UCSD-AML1 (cell line): ENCODE results near the gene PHOX2A.

ENCODE experiments used
- DNase-seq: peaks from one replicate; lab custom pipeline; 2025; ENCODE audit not compliant: unreplicated experiment; lab: John Stamatoyannopoulos, UW

Gene PHOX2A

DNA sequence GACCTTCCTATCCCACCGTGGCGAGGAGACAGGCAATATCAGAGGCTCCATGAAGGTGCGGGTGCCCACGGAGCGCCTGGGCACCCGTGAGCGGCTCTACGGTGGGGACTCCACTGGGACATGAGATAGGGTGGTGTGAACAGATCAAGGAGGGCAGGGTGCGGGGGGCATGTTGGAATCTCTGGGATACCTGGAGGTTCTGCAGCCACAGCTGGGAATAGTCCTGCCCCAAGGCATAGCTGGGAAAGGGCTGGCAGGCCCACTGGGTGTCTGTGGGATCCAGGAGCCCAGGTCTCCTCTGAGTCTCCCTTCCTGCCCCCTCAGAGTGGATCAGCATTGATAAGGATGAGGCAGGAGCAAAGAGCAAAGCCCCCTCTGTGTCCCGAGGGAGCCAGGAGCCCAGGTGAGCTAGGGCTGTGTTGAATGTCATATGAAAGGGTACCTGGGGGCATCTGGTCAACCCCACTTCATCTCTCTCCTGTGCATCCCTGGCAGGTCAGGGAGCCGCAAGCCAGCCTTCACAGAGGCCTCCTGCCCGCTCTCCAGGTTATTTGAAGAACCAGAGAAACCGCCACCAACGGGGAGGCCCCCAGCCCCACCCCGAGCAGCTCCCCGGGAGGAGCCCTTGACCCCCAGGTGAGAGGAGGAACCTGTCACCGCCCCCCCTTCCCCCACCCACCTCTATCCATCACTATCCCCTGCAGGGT, 8.5 kb downstream of the PHOX2A start:
- DNase-seq = no peak

DNA sequence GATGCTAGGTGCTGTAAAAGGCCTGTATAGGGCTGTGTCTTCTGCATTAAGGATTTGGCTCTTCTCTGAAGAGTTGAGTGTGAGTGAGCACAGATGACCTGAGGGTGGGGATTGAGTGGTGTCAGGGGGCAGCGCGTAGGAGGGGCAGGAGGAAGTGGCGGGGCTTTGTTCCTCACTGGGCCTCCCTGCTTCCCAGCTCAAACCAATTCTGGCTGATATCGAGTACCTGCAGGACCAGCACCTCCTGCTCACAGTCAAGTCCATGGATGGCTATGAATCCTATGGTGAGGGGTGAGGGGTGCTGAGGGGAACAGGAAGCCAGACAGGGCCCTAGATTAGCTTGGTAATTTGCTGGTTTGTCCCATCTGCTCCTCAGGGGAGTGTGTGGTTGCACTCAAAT, 9.1 kb downstream of the PHOX2A start:
- no peak for DNase-seq

DNA sequence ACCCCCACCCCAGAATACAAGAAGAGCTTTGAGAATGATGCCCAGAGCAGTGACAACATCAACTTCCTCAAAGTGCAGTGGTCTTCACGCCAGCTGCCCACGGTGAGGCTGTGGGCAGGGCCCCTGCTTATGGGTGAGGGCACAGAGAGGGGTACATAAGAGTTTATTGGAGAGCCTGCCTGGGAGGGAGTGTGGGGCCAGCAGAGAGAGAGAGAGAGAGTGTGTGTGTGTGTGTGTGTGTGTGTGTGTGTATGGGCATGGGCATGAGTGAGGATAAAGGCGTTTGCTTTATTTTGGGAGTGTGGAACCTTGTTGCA, 9.5 kb downstream of the PHOX2A start:
- no peak for DNase-seq

DNA sequence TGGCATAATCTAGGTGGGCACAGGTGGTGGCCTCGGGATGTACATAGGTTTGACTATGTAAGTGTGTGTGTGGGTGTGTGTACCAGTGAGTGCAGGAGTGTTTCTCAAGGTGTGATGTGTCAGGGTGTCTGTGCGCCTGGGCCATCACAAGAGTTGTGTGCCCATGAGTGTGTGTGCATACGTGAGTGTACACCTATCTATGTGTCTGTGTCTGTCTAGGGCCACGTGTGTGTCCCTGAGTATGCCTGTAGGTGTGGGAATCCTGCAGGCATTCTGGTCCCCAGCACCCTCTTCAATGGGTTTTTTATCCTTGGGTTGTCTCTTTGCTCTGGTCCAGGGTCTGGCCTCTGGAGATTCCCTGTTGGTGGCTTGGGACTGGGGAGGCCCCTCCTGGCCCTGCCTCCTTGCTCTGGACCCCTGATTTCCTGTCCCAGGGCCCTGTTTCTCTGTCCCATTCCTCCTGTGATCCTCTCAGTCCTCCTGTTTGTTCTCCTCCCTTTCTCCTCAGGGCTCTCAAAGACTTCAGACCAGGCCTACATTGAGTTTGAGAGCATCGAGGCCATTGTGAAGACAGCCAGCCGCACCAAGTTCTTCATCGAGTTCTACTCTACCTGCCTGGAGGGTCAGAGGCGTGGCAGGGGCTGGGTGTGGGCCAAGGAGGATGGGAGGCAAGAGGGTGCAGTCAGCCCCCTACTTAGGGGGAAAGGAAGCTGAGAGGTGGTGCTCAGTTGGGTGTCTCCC, 10.0 kb downstream of the PHOX2A start:
- DNase-seq = no peak

DNA sequence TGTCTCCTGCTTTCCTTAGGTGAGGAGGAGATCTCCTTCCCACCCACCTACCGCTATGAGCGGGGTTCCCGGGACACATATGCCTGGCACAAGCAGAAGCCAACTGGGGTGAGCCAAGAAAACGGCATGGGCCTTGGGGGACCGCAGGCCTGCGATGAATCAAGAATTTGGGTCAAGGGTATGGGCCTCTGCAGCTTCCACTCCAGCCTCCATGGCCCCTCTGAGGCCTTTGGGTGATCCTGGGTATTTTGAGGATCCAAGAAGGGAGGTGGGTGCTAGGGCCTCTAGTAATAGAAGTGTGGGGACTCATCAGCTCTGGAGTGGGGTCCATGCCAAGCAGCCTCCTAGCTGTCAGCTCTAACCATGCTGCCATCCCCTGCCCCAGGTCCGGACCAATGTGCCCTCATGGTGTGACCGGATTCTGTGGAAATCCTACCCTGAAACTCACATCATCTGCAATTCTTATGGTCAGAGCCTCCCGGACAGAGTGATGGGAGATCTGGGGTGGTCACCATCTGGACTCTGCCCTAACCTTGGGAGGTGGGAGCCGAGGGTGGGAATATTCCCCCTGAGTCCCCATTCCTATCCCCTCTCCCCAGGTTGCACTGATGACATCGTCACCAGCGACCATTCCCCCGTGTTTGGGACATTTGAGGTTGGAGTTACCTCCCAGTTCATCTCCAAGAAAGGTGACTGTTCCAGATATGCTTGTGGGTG, 10.8 kb downstream of the PHOX2A start:
- no peak for DNase-seq

DNA sequence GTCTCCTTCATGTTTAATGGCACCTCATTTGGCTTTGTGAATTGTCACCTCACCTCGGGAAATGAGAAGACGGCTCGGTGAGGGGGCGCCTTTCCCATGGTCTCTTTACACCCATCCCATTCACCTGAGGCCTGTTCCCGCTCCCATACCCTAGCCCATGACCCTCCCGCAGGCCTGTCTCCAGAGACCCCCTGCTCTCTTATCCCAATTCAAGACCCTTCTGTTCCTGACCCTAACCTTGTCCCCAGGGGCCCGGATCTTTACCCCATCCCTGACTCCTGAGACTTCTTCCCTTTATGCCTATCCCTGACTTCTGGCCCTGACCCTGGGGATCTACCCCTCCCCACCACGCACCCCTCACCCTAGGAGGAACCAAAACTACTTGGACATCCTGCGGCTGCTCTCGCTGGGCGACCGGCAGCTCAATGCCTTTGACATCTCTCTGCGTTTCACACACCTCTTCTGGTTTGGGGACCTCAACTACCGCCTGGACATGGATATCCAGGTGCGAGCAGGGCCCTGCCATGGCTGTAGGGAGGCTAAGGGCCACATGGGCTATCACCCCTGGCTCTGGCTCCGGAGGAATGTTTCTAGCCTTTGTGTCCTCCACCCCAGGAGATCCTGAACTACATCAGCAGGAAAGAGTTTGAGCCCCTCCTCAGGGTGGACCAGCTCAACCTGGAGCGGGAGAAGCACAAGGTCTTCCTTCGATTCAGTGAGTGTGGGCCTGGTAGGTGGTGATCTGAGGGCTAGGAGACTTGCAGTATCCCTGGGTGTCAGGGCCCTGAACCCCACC, 11.5 kb downstream of the PHOX2A start:
- no peak for DNase-seq

DNA sequence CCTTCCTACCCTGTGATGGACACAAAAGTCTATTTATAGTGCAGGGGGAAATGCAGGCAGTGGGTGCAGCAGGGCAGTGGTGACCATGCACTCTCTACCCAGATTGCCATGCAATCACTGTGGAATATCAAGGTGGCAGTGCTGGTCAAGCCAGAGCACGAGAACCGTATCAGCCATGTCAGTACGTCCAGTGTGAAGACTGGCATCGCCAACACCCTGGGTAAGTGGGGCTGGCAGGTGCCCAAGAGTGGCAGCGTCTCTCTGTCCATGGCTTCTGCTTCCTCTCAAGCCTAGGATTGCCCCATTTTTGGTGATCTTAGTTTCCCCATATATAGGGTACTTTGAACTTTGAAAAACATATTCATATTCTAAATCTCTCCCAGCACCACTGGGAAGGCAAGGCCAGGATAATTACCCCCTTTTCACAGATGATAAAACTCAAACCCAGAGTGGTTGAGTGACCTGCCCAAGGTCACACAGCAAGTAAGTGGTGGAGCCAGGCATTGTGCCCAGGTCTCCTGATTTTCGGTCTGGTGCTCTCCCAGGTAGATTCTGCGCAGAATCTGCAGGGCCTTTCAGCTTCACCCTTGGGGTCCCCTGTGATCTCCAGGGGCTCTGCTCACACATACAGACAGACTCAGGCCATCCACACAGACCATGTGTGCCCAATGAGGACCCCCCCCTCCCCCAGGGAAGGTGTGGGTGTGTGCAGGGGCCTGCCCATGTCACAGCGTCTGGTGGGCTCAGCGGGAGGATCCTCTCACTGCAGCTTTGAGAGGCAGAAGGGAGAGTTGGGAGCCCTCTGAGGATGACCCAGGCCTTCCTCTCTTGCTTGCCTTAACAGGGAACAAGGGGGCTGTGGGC, 12.3 kb downstream of the PHOX2A start:
- no peak for DNase-seq

DNA sequence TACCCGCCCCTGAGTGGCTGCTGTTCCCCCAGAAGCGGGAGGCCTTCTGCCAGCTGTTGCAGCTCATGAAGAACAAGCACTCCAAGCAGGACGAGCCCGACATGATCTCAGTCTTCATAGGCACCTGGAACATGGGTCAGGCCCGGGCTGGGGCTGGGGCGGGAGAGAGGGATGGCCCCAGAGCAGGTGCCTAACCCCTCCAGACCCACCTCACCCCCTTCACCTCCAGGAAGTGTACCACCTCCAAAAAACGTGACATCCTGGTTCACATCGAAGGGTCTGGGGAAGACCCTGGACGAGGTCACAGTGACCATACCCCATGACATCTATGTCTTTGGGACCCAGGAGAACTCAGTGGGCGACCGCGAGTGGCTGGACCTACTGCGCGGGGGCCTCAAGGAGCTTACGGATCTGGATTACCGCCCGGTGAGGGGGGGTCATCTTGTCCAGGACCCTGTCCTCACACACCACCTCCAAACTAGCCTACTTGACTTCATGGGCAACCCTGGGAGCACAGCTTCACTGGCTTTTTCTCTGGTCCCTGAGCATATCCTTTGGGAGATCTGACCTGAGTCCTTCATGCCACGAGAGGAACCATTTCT, 13.1 kb downstream of the PHOX2A start:
- DNase-seq = no peak

DNA sequence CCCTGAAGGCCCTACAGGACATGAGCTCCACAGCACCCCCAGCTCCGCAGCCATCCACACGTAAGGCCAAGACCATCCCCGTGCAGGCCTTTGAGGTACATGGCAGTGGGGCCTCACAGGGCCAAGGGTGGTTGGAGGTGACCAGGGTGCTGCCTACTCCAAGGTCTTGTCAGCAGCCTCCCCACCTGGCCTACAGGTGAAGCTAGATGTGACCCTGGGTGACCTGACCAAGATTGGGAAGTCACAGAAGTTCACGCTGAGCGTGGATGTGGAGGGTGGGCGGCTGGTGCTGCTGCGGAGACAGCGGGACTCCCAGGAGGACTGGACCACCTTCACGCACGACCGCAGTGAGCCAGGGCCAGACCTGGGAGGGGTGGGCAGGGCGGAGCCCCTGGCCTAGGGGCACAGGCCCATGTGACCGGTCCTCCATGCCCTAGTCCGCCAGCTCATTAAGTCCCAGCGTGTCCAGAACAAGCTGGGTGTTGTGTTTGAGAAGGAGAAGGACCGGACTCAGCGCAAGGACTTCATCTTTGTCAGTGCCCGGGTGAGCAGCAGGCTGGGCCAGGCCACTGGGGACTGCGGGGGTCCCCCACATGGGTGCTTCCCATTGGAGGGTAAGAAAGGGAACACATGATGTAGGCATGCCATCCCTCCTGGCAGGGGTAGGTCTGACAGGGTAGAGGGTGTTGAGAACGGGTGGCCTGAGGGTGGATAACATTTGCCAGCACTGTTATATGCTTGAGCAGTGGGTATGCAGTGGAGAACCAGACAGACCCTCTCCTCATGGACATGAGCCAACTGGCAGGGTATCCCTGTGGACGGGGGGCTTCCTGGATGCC, 13.8 kb downstream of the PHOX2A start:
- no peak for DNase-seq

DNA sequence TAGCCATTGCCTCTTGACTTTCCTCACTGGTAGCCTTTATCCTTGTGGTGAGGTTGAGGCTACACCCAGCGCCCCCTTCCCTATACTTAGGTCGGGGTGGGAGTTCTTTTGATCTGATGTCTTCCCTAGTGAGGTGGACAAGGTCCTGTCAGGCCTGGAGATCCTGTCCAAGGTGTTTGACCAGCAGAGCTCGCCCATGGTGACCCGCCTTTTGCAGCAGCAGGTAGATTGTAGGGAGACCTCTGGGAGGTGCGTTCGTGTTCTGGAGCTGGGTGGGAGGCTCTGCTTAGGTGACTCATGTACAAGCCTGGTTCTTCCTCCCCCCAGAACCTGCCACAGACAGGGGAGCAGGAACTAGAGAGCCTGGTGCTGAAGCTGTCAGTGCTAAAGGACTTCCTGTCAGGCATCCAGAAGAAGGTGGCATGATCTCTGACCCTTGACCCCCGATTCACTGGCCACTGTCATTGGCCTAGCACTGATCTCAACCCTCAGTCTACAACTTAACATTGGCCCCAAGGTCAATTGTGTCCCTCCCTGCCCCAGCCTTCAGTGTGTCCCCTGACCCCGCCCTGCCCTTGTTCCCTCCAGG, 14.5 kb downstream of the PHOX2A start:
- DNase-seq = no peak

DNA sequence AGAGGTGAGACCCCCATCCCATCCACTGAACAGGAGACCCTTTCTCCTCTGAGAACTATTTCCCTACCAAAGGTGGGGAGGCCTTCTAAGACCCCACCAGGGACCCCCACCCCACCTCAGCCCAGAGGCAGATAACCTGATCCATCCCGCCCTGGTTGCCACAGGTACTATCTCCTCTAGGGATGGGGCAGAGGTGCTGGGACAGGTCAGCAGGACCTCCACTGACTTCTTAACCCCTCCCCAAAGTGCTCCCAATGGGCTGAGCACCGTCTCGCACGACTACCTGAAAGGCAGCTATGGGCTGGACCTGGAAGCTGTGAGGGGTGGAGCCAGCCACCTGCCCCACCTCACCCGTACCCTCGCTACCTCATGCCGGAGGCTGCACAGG, 15.1 kb downstream of the PHOX2A start:
- DNase-seq = no peak

DNA sequence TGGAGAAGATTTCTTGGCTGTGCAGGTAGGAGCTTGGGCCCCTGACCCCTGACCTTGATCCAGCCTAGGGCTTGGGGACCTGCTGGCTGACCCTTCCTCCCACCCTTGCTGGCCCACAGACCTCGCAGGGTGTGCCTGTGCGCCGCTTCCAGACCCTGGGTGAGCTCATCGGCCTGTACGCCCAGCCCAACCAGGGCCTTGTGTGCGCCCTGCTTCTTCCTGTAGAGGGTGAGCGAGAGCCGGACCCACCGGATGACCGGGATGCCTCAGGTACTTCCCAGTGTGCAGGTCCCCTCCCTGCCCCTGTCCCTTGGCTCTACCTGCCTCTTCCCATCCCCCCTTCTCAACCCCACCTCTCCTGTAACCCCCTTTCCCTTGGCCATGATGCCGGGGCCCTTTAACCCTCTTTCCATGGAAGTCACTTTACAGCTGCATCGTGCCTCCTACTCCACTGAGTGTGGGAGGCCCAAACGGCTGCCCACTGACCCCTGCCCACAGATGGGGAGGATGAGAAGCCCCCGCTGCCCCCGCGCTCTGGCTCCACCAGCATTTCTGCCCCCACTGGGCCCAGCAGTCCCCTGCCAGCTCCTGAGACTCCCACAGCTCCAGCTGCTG, 15.6 kb downstream of the PHOX2A start:
- DNase-seq = no peak

DNA sequence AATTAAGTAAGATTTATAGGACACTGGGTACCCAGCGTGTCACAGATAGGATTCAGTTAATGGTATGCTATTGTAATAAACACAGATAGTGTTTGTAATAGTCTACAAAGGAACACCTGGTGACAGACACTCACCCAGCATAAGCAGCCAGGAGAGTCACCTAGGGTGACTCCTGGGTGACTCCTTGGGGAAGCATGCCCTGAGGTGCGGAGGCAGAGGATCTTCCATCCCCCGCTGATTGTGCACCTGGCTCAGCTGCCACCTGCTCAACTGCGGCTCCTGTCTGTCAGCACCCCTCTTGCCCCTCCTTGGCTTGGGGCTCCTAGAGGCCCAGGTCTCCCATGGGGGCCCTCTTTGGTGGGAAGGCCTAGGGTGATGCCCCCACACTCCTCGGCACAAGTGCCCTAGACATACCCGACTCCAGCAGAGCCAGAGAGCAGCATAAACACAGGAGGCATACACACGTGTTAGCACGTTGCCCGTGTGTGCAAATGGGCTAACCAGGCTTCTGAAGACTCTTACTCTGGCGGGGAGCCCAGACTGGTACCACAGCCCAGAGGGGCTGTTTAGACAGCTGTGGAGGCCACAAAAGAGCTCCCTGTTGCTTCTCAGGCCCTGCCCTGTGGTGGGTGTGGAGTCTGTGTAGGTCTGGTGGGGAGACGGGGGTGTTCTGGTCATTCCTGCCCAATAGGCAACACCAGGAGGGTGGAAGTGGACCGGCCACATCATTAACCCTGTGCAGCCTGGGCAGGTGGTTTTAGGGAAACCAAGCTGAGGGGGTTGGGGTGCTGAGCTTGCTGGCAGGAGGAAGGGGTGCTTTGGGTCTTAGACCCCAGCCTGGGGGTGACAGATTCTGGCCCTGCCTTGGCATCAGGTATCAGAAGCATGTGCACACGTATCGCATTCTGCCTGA, 16.4 kb downstream of the PHOX2A start:
- DNase-seq = no peak

DNA sequence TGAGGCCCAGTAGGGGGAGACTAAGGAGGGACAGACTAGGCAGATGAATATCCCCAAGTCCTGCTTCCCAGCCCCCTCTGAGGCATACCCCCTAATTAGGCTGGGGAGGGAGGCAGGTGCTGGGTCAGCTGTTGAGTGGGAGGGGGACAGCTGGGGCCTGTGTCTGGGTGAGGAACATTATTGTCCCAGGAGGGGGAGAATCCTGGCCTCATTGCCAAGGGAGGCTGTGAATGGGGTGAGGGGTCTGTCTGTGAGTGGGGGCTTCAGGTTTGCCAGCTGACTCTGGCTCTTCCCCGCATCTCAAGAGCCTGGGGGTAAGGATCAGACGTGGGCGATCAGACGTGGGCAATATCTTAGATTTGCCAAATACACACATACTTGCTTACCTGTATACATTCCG, 17.3 kb downstream of the PHOX2A start:
- no peak for DNase-seq

DNA sequence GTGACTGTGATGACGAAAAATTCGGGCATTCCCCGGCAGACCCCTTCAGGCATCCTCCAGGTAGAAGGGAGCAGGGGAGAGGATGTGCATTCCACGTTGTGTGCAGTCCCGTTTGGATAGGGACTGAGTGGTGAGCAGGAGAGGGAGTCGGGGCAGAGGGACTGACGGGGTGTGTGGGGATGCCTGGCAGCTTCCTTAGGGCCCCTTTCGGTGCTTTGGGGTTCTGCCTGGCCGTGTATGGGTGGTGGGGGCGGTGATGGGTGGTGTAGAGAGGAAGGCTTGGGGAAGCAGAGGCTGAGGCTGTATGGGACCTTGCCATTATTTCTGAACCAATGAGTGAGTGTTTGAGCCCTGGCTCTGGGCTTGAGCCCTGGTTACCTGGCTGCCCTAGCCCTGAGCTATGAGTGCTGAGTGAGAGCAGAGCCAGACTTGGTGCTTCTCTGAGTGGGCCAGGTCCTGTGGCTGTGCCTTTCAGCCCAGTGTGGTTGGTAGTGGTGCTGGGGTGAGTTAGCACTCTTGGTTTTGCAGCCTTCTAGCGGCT, 18.5 kb downstream of the PHOX2A start:
- DNase-seq = no peak

DNA sequence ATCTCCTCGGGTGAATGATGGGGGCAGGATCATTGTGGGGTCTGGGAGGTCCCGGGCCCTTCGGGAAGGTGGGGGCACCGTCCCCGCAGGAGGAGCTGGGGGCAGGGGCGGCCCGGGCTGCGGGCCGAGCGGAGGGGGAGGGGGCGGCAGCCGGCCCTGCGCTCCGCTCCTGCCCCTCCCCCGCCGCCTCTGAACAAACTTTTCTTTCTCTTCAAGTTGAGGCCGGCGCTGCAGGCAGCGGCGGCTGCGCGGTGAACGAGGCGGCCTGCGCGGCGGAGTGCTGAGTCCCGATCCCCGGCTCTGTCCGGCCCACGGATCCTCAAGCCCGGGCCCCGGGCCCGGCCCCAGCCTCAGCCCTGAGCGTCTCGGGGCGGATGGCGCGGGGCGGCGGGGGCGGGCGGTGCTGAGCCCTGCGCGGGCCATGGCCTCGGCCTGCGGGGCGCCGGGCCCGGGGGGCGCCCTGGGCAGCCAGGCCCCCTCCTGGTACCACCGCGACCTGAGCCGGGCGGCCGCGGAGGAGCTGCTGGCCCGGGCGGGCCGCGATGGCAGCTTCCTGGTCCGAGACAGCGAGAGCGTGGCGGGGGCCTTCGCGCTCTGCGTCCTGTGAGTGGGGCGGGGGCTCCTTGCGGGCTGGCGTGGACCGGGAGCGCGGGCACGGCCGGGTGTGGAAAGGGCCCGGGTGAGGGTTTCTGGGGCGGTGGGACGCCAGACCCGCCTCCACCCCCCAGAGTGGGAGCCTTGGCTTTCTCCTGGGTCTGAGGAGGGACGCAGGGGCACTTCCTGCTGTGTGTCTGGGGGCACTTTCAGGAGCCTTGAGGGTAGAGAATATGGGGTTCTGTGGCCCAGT, 19.2 kb downstream of the PHOX2A start, which contains the start of gene INPPL1:
INPPL1 (plus strand) TSS at position 204 of the 847 bp plus-strand sequence; CDS start at position 422, 218 bp downstream.
- peak; percentile 45 for DNase-seq
